ENCODE data around the gene RARA.
"Not testable (repeated sequence)": the region's sequence is repeated elsewhere in the genome, so short reads cannot be mapped to it uniquely, and the experiment has no call there.

The RARA gene

GRCh38 chr17:40361063-40361924, 52.3 kb downstream of the RARA start:
- DNase-seq = no peak

- no peak for DNase-seq
Measured at GRCh38 chr17:40361925-40362695, 53.1 kb downstream of the RARA start.

GRCh38 chr17:40362696-40363110, 53.7 kb downstream of the RARA start:
- peak; percentile 78 for DNase-seq

GRCh38 chr17:40363111-40363827, 54.3 kb downstream of the RARA start:
- peak; percentile 29 for DNase-seq

GRCh38 chr17:40364121-40364861, 55.3 kb downstream of the RARA start, which contains the start of gene GJD3:
Gene GJD3 (minus strand): TSS chr17:40364737. CDS start chr17:40363815, 922 bp downstream.
- no peak for DNase-seq

GRCh38 chr17:40364906-40365305, 55.9 kb downstream of the RARA start:
- no peak for DNase-seq

- no peak for DNase-seq
Measured at GRCh38 chr17:40366076-40366860, 57.3 kb downstream of the RARA start.

- DNase-seq = no peak
Measured at GRCh38 chr17:40366861-40367518, 58.0 kb downstream of the RARA start.

GRCh38 chr17:40367728-40368127, 58.7 kb downstream of the RARA start:
- not testable (repeated sequence) for DNase-seq

- no peak for DNase-seq
Measured at GRCh38 chr17:40369923-40370322, 60.9 kb downstream of the RARA start.

GRCh38 chr17:40371261-40371929, 62.4 kb downstream of the RARA start:
- DNase-seq = peak; percentile 63

- DNase-seq = no peak
Measured at GRCh38 chr17:40372031-40372430, 63.1 kb downstream of the RARA start.

- DNase-seq = not testable (repeated sequence)
Measured at GRCh38 chr17:40372644-40373043, 63.7 kb downstream of the RARA start.

GRCh38 chr17:40373324-40373723, 64.3 kb downstream of the RARA start:
- no peak for DNase-seq

- DNase-seq = no peak
Measured at GRCh38 chr17:40373999-40374398, 65.0 kb downstream of the RARA start.

GRCh38 chr17:40374821-40375498, 66.0 kb downstream of the RARA start:
- no peak for DNase-seq

- not testable (repeated sequence) for DNase-seq
Measured at GRCh38 chr17:40375786-40376185, 66.8 kb downstream of the RARA start.

- peak; percentile 24 for DNase-seq
Measured at GRCh38 chr17:40376541-40376940, 67.6 kb downstream of the RARA start.

- DNase-seq = no peak
Measured at GRCh38 chr17:40377832-40378231, 68.9 kb downstream of the RARA start.

- no peak for DNase-seq
Measured at GRCh38 chr17:40378966-40379365, 70.0 kb downstream of the RARA start.
